DOHH2 (cell line): ENCODE data around the gene AHRR.

Source experiments
- H3F3A ChIP-seq: fragments of 200-600 bp; sonication (generic), shearing (Covaris generic); 2 replicates; pipeline ENCODE4 v1.6.0; 2016; ENCODE audit warnings: antibody characterized with exemption, mild to moderate bottlenecking; ENCODE audit not compliant: control insufficient read depth, insufficient read depth
- H3K27ac ChIP-seq: fragments of 200-600 bp; sonication (generic); 2 replicates; pipeline ENCODE4 v1.5.1; 2014; ENCODE audit warnings: low read depth, mild to moderate bottlenecking, low read length, moderate library complexity
- H3K27me3 ChIP-seq: fragments of 200-600 bp; sonication (generic); 2 replicates; pipeline ENCODE4 v1.6.1; 2014; ENCODE audit warnings: mild to moderate bottlenecking, low read length, mixed read lengths; ENCODE audit not compliant: control insufficient read depth
- H3K36me3 ChIP-seq: fragments of 200-600 bp; sonication (generic); 2 replicates; pipeline ENCODE4 v1.6.1; 2014; ENCODE audit warnings: mild to moderate bottlenecking, low read length, moderate library complexity, mixed read lengths; ENCODE audit not compliant: control insufficient read depth
- H3K4me1 ChIP-seq: fragments of 200-600 bp; sonication (generic); 2 replicates; pipeline ENCODE4 v1.6.1; 2014; ENCODE audit warnings: mild to moderate bottlenecking, low read length, mixed read lengths; ENCODE audit not compliant: control insufficient read depth
- H3K4me2 ChIP-seq: fragments of 200-600 bp; sonication (generic); 2 replicates; pipeline ENCODE4 v1.6.0; 2014; ENCODE audit warnings: mild to moderate bottlenecking, low read length, moderate library complexity
- H3K4me3 ChIP-seq: fragments of 200-600 bp; sonication (generic); 2 replicates; pipeline ENCODE4 v1.5.1; 2014; ENCODE audit warnings: mild to moderate bottlenecking, low read length, mixed read lengths
- H3K79me2 ChIP-seq: fragments of 200-600 bp; sonication (generic); 2 replicates; pipeline ENCODE4 v1.6.1; 2014; ENCODE audit warnings: mild to moderate bottlenecking, low read length, mixed read lengths; ENCODE audit not compliant: control insufficient read depth
- H3K9me2 ChIP-seq: fragments of 200-600 bp; sonication (generic); replicated peaks from 2 replicates; pipeline ENCODE4 v1.6.1; 2014; ENCODE audit warnings: mild to moderate bottlenecking, low read length, mixed read lengths; ENCODE audit not compliant: control insufficient read depth
- H3K9me3 ChIP-seq: fragments of 200-600 bp; sonication (generic); 2 replicates; pipeline ENCODE4 v1.6.1; 2014; ENCODE audit warnings: antibody characterized with exemption, low read length, mixed read lengths; ENCODE audit not compliant: control insufficient read depth, insufficient read depth
- H4K20me1 ChIP-seq: fragments of 200-600 bp; sonication (generic); 2 replicates; pipeline ENCODE4 v1.6.0; 2014; ENCODE audit warnings: low read depth, mild to moderate bottlenecking, antibody characterized with exemption, low read length, moderate library complexity; ENCODE audit not compliant: control insufficient read depth, insufficient read depth
- EZH2phosphoT487 ChIP-seq: fragments of 200-600 bp; sonication (generic); IDR thresholded peaks from 2 replicates; pipeline ENCODE4 v1.6.1; 2017; ENCODE audit warnings: borderline replicate concordance, mild to moderate bottlenecking, antibody characterized with exemption, low read length, moderate library complexity, mixed read lengths
- TF ChIP-seq, protein P1 (sequence below): fragments of 200-600 bp; sonication (generic); IDR thresholded peaks from one replicate; pipeline ENCODE4 v1.5.1; 2014; ENCODE audit warnings: antibody characterized with exemption, mild to moderate bottlenecking, low read depth, low read length; ENCODE audit not compliant: poor library complexity, severe bottlenecking

AHRR gene

GRCh38 chr5:316210-317085, 5.1 kb upstream of the AHRR start:
- H3K27me3 ChIP-seq: no peaks in the 10 kb centered on the region
- H3K36me3 ChIP-seq: peaks cover 27% of the 10 kb centered on the region
- H3F3A ChIP-seq: peaks cover 3% of the 10 kb centered on the region; the same call in 1 of the 2 replicates
- H4K20me1 ChIP-seq: no peaks in the 10 kb centered on the region
- no peaks in the 10 kb centered on the region for H3K9me2 ChIP-seq
- 0 out of 2 replicates have a peak, but pooled peaks cover 3% of the 10 kb centered on the region for H3K79me2 ChIP-seq
- no peak overlapping the region for H3K4me3 ChIP-seq
- H3K4me1 ChIP-seq: peaks cover 64% of the 10 kb centered on the region
- H3K4me2 ChIP-seq: no peak overlapping the region; the same call in 1 of the 2 replicates
- TF ChIP-seq, protein P1, sequence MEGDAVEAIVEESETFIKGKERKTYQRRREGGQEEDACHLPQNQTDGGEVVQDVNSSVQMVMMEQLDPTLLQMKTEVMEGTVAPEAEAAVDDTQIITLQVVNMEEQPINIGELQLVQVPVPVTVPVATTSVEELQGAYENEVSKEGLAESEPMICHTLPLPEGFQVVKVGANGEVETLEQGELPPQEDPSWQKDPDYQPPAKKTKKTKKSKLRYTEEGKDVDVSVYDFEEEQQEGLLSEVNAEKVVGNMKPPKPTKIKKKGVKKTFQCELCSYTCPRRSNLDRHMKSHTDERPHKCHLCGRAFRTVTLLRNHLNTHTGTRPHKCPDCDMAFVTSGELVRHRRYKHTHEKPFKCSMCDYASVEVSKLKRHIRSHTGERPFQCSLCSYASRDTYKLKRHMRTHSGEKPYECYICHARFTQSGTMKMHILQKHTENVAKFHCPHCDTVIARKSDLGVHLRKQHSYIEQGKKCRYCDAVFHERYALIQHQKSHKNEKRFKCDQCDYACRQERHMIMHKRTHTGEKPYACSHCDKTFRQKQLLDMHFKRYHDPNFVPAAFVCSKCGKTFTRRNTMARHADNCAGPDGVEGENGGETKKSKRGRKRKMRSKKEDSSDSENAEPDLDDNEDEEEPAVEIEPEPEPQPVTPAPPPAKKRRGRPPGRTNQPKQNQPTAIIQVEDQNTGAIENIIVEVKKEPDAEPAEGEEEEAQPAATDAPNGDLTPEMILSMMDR: no peak
- TF ChIP-seq EZH2phosphoT487: no peak
- no peaks in the 10 kb centered on the region for H3K9me3 ChIP-seq
- H3K27ac ChIP-seq: peak overlapping the region; percentile 72

- no peaks in the 10 kb centered on the region for H3K27me3 ChIP-seq
- peak overlapping the region; percentile 18; the same call in 1 of the 2 replicates for H3K4me3 ChIP-seq
- peaks cover 3% of the 10 kb centered on the region; the same call in 1 of the 2 replicates for H3F3A ChIP-seq
- H3K27ac ChIP-seq: peak overlapping the region; percentile 72
- no peaks in the 10 kb centered on the region for H3K79me2 ChIP-seq
- no peaks in the 10 kb centered on the region for H3K9me3 ChIP-seq
- no peak for TF ChIP-seq EZH2phosphoT487
- TF ChIP-seq, protein P1: peak; percentile 96
- peak overlapping the region; percentile 50 for H3K4me2 ChIP-seq
- no peaks in the 10 kb centered on the region for H3K9me2 ChIP-seq
- peaks cover 66% of the 10 kb centered on the region for H3K4me1 ChIP-seq
- peaks cover 24% of the 10 kb centered on the region for H3K36me3 ChIP-seq
- no peaks in the 10 kb centered on the region for H4K20me1 ChIP-seq
Observed at GRCh38 chr5:317086-317811, 4.3 kb upstream of the AHRR start.

- H3K9me3 ChIP-seq: no peaks in the 10 kb centered on the region
- no peaks in the 10 kb centered on the region for H3K9me2 ChIP-seq
- TF ChIP-seq, protein P1: peak; percentile 12
- TF ChIP-seq EZH2phosphoT487: no peak
- no peaks in the 10 kb centered on the region for H3K27me3 ChIP-seq
- H3F3A ChIP-seq: peaks cover 10% of the 10 kb centered on the region; the same call in 1 of the 2 replicates
- no peak overlapping the region for H3K4me2 ChIP-seq
- H3K4me3 ChIP-seq: no peak overlapping the region
- H3K27ac ChIP-seq: no peak overlapping the region
- no peaks in the 10 kb centered on the region for H3K79me2 ChIP-seq
- peaks cover 23% of the 10 kb centered on the region for H3K36me3 ChIP-seq
- H4K20me1 ChIP-seq: no peaks in the 10 kb centered on the region
- peaks cover 76% of the 10 kb centered on the region for H3K4me1 ChIP-seq
Observed at GRCh38 chr5:318341-318897, 3.1 kb upstream of the AHRR start.
